Activated CD8-positive, alpha-beta memory T cell treated with anti-CD3 and anti-CD28 coated beads for 24 hours (primary cell): ENCODE results near the gene RBM39.
A peak's percentile ranks its signal among the peaks of the same experiment; 100 is the strongest.
"Not testable (repeated sequence)": the region's sequence is repeated elsewhere in the genome, so short reads cannot be mapped to it uniquely, and the experiment has no call there.

Source experiments
- DNase-seq: peaks from one replicate; pipeline ENCODE4 v3.0.0-alpha.2; 2020

The RBM39 gene

GRCh38 chr20:35750611-35751010, 8.6 kb upstream of the RBM39 start:
- no peak for DNase-seq

DNA sequence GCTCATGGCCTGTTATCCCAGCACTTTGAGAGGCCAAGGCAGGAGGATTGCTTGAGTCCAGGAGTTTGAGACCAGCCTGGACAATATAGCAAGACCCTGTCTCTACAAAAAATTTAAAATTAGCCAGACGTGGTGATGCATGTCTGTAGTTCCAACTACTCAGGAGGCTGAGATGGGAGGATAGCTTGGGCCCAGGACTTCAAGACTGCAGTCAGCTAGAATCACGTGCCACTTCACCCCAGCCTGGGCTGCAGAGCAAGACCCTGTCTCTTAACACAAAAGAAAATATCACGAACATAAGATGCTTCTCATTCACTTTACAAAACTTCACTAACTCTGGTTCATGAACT, 2.4 kb upstream of the RBM39 start:
- not testable (repeated sequence) for DNase-seq

- peak; percentile 68 for DNase-seq
Observed at GRCh38 chr20:35743693-35744491, 1.8 kb upstream of the RBM39 start.

DNA sequence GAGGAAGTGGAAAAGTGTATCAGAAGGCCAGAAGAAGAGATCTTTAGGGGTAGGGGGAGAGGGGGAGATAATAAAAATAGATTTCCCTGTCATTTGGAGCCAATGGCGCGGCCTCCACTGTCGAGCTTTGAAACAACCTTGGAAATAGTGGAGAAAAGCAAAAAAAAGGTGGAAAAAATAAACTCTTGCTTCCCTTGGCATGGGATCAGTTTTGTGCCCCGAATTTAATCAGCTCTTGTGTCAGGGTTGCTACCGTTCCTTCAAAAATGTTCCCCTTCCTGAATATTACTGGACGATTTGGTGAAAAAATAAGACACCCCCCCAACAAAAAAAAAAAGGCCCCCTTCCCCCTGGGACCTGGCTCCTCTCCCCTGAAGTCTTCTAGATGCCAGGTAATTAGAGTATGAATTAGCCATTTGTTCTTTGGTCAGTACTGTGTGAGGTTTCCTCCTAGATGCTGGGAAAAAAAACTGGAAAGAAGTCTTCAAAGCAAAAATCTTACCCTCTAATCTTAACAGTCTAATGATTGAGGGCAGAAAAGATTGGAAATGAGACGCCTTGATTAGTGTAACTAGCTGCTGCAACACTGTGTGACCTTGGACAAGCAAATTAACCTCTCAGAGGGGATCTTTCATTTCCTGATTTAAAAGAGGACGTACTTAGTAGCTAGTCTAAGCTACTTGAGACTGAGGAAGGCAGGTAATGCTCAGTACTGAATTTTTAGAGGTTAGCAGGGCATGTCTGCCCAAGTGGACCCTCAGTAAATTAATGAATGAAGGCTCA, 872 bp upstream of the RBM39 start:
- DNase-seq = no peak

DNA sequence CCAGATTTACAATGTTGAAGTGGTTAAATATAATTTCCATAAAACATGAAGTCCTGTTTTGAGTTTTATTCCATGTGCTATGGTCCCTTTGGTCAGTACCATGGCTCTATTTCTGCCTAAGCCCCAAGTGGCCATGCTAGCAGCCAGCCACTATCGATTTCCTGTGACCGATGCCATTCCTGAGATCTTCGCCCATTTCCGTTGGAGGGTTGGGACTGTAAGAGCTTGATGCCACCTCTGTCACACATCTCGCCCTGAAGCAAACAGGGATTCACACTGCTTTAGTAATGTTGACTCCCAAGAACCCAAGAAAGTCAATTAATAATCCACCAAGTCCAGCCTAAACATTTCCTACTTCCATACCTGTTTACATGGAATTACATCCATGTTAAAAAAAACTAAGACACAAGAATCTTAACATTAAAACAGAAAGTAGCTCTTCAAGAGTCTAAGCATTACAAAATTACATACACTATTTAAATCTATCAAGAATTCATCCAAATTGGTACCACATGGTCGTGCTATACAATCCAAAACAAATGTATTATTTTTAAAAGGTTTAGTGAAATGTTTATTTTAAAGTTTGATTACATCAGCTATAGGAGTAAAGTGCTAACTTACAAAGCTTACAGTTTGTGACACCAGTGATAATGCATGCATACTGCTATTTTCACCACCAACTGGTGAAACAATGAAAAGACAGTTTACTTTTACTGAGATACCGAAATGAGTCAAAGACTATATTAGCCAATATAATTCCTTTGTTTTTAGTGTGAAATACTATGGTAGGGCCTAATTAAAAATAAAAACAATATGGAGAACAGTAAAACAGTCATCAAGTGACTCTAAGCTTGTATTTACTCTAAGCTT, 2.5 kb downstream of the RBM39 start:
- no peak for DNase-seq

GRCh38 chr20:35738410-35739179, 3.5 kb downstream of the RBM39 start:
- no peak for DNase-seq

DNA sequence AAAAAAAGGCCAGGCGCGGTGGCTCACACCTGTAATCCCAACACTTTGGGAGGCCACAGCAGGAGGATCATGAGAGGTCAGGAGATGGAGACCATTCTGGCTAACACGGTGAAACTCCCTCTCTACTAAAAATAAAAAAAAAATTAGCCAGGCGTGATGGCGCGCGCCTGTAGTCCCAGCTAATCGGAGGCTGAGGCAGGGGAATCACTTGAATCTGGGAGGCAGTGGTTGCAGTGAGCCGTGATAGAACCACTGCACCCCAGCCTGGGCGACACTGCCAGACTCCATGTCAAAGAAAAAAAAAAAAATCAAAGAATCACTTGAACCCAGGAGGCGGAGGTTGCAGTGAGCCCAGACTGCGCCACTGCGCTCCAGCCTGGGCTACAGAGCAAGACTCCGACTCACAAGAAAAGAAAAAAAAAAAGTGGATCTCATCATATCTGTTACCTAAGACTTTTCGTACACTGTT, 4.2 kb downstream of the RBM39 start:
- DNase-seq = no peak

DNA sequence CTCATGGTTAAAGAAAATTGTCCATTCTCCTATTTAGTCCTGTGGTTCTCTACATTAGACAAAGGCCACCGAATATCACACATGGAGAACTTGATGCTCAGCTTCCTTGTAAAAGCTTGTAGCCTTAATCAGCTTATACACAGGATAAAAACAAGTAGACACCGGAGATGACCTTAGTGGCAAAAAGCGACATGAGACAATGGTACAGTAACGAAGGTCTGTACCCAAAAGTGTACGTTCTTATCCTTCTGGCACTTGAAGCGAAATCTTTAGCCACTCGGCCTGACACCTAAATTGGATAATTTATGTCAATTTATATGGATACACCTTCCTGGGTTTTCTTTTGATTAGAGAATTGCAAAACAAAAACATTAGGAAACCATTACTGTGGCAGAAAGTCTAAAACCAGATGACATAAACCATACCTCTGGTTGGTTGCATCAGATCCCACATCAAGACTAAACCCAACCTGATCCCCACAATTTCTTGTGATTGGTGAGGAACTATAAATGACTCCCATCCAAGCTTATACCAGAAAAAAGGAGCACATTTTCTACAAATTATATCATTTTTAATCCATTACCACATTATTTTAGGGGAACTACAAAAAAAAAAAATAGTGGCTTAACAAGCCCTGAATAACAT, 6.1 kb downstream of the RBM39 start:
- DNase-seq = no peak

DNA sequence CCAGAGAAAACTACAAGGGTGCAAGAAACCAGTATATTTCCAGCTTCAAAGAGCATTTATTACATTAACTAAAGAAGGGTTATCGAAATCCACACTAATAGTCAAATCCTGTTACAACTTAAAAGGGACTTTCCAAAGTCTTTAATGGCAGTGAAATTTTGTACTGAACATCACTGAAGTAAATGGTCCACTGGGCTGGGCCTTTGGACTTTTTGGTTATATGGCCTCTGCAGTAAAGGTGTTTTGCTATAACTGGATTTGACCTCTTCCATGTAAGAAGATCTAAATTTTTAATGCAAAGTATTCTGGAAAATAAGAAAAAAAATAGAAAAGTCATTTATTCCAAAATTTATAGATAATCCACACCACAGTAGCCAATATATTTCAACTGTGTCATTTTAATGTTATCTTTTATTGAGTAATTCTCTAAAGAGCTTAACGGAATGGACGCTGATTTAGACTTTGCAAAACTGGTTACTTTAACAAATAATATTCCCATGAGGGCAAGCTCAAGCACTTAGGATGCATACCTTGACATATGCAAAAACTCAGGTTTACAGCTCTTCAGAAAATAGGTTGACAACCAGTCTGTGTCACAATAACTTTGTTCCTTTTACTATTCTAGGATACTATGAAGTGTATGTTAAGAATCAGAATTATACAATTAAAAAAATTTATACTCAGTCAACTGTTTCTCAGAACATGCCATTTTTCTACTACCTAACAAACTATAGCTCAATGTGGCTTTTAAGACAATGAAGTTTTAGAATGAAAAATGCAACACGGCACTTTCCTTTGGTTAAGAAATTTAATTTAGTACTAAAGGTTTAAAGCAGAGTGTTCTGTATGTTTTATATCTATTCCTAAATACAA, 7.0 kb downstream of the RBM39 start:
- no peak for DNase-seq

GRCh38 chr20:35734374-35734773, 7.7 kb downstream of the RBM39 start:
- no peak for DNase-seq

DNA sequence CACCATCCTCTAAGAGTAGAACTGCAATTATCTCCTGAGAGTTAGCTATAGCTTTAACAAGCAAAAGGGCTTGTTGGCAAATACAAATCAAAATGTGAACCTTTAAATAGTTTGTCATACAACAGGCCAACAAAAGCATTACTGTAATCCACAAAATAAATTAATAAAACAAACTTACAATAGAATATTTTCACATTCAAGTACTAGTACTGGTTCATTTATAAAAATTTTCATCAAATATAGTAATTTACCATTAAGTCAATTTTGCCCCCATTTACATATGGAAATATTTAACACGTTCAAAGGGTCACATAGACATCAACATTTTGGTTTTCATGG, 9.4 kb downstream of the RBM39 start:
- DNase-seq = no peak

GRCh38 chr20:35731862-35732643, 10.0 kb downstream of the RBM39 start:
- DNase-seq = no peak

DNA sequence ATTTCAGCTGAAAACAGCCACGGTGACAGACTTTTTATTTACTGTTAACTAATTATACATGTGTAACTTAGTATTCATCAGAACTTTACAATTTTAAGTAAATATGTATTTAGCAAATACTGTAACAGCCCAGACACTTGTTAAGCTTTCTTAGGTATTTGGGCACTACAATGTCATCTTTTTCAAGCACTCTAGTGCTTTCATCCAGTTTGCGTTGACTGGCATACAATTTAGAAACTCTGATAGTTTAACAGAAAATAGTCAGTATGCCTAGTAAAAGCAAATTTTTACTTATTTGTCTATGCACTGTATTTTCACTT, 10.6 kb downstream of the RBM39 start:
- no peak for DNase-seq

DNA sequence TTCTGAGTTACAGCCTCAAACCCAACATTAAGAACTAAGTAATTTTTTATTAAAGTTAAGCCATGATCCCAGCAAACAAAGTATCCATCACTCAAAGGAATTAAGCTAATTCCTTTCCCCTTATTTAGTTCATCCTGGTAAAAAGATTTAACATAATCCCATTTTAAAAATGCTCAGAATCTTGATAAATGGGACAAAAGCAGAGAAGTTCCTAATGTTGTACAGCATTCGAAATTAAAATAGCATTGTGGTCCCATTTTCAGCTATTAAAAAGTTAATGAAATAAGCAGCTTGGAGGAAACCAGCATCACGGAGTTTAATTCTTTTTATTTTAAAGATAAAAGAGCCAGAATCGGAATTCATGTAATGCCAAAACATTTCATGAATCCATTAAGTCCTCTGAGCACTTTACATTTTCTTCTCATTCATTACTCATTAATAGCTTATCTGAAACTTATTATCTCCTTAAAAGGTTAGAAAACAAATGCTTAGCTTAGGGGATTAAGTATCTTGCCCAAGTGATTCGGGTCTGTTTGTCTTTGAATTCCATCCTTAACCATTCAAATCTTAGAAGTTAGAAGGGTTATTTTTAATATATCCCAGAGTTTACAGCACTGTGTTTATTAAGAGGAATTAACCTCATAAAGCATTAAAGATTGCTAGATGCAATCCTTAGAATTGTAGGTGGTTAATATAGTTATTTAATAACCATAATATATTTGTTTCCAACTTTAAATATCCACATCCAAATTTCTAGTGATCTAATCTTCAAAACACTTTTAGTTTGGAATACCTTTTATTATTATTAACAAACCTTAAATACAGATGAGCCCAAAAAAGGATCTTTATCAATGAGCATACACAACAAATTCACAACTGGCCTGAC, 11.2 kb downstream of the RBM39 start:
- DNase-seq = no peak

DNA sequence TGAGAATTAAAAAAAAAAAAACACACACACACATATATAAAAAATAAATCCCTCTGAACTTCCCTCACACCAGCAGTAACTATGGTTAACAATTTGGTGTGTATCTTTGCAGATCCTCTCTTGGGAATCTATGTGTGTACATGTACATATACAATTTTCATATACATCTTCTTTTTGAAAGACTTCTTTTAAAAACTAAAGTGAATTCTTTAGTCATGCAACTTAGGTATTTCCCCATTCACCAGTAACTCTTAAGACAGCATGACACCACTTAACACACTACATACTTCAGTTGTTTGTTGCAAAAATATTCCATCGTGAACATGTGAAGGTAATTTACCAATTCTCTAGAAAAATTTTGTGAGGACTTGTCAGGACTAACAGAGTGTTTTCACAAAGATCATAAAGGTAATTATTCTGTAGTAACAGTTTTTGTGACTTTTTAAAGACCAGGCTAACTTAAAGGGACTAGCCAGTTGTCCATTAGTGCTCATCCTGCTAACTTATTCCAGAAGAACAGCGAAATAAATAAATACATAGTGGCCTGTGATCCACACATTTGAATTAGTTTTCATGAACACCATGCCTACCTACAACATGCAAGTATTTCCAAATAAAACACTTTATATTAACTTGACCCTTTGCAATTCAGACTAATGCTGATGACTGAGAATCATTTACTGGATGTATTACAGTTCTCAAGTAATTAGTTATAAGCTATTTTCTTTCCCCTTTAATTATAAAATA, 12.1 kb downstream of the RBM39 start:
- no peak for DNase-seq

DNA sequence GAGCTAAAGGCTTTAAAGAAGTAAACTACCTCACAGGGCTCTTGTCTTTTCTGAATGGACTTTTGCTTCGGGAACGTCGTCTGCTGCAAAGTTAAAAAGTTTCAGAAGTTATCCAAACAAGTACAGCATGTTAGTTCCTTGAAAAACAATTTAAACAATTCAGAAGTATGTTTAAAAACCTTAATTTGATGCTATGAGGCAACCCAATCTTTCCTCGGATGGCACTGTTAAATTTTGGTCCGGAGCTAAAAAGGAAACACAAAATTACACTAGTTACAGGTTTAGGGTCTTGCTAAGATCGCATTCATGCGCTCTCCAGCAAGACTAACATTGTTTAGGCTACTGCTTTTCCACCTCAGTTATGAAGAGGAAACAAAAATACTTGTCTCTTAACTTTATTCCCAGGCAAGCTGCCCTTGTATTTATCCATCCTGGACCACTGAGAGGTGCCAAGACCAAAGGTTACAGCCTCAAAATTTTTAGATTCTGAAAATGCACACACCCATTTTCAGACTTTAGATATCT, 12.7 kb downstream of the RBM39 start:
- DNase-seq = no peak

DNA sequence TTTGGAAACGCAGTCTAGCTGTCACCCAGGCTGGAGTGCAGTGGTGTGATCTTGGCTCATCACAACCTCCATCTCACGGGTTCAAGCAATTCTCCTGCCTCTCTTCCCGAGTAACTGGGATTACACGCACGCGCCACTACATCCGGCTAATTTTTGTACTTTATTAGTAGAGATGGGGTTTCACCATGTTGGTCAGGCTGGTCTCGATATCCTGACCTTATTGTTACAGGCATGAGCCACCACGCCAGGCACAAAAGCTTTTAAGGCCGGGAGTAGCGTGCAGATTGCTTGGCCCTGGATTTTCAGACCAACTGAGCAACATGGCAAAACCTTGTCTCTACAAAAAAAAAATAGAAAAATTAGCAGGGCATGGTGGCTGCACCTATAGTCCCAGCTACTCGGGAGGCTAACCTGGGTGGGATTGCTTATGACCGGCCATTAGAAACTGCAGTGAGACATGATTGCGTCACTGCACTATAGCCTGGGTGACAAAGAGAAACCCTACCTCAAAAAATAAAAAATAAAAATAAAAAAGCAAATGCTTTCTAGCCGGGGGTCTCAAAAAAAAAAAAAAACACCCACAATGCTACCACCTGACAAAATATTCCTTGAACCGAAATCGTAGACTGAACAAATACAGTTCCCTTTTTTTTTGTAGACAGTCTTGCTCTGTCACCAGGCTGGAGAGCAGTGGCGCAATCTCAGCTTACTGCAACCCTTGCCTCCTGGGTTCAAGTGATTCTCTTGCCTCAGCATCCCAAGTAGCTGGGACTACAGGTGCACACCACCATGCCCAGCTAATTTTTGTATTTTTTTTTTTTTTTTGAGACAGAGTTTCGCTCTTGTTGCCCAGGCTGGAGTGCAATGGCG, 15.0 kb downstream of the RBM39 start:
- DNase-seq = no peak
